CMK (cell line): ENCODE measurements around the gene LRRTM4.
"Not testable (repeated sequence)": the region's sequence is repeated elsewhere in the genome, so short reads cannot be mapped to it uniquely, and the experiment has no call there.

Experiments used
- DNase-seq: peaks from one replicate; pipeline ENCODE4 v3.0.0-alpha.2; 2010; ENCODE audit warnings: low read depth

The LRRTM4 gene

GRCh38 chr2:77081597-77081996 is 440.6 kb downstream of the LRRTM4 start:
- no peak for DNase-seq

GRCh38 chr2:77064324-77064723 is 457.9 kb downstream of the LRRTM4 start:
- no peak for DNase-seq

- no peak for DNase-seq
These were observed 467.2 kb downstream of the LRRTM4 start for GRCh38 chr2:77054938-77055337.

GRCh38 chr2:77046339-77046738 is 475.8 kb downstream of the LRRTM4 start:
- no peak for DNase-seq

GRCh38 chr2:77045456-77045855 is 476.7 kb downstream of the LRRTM4 start:
- DNase-seq: not testable (repeated sequence)

DNA sequence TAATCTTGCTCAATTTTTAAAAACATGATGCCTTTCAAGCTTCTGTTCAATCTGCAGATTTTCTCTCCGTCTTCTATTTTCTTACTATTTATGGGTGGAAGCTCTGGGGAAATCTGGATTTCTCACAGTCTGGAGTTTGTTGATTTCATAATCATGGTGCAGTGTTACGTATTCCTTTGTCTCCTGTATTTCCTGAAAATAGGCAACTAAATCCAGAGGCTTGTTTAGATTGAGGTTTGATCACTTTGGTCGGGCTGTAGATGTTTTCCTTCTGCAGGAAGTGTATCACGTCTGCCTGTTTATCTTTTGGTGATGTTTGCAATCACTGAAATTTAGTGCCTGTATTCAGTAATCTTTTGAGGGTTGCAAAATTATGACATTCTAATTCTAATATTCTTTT is 487.7 kb downstream of the LRRTM4 start:
- no peak for DNase-seq

- DNase-seq: not testable (repeated sequence)
These were observed 492.9 kb downstream of the LRRTM4 start for GRCh38 chr2:77029237-77029636.

GRCh38 chr2:77028032-77028600 is 494.1 kb downstream of the LRRTM4 start:
- DNase-seq: no peak

DNA sequence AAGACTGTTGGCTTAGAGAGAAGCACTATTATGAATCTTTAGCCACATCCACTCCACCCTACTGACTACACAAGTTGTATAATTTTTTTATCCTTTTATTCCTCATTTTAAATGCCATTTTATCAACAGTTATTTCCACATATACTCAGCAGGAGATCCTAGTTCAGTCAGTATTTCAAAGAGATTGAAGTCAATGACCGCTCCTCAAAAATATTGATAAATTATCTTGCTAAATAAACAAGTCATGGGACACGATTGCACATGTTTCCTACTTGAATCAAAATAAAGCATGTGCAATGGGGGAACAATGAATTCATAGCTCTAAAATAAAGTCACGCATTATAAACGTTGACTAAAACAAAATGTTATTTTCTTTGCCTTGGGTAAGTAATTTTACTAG is 496.5 kb downstream of the LRRTM4 start:
- DNase-seq: no peak

GRCh38 chr2:77021161-77021560 is 501.0 kb downstream of the LRRTM4 start:
- no peak for DNase-seq

DNA sequence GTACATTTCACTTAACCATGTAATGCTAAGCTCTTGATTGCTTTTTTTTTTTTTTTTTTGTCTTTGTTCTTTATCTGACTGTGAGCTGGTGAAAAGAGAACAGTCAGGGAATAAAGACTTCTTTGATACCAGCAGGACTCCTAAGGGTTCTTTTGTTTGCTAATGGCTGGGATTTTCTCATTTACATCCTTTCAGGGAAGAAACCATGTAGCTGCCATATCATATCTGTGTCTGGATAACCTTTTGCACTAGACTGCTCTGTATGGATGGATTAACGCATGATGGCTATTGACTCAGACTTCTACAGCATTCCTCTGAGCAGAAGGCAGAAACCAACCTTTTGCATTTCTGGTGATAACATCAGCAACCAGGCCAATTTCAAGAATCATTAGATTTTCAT is 504.0 kb downstream of the LRRTM4 start:
- no peak for DNase-seq

GRCh38 chr2:77017355-77017745 is 504.8 kb downstream of the LRRTM4 start:
- DNase-seq: no peak

- DNase-seq: no peak
These were observed 505.5 kb downstream of the LRRTM4 start for GRCh38 chr2:77016443-77017354.

DNA sequence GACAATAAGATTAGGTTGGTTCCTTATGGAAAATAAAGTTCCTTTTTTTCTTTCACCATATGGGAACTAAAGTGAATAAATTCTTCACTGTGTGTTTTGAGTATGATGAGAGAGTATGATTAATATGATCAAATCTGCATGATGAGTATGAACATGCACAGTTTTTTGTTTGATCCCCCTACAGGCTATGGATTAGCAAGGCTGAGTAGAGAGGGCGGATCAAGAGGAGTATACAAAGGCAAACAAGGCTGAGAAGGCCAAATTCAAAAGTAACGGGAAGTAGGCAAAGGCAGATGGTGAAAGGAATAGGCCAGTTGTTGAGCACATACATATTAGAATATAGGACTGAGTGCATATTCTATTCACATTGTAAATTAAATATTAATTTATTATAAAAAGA is 508.2 kb downstream of the LRRTM4 start:
- no peak for DNase-seq

GRCh38 chr2:77013457-77013856 is 508.7 kb downstream of the LRRTM4 start:
- DNase-seq: no peak

- DNase-seq: no peak
These were observed 512.9 kb downstream of the LRRTM4 start for GRCh38 chr2:77009307-77009706.

DNA sequence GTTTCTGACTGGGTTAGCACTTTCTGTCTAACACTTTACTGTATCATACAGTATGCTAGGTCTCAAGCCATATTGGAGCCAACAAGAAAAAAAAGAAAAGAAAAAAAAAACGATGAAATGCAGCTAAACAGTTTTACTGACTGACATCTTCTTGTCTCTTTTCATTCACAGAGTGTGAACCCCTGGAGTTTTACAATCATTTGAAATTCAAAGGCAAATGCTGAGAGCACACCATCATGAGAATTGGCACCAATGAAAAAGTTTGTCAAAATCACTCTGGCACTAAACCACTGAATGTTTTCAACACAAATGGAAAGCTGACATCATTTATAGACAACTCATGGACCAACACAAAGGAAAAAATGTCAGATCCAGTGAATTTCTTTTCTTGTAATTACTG is 513.3 kb downstream of the LRRTM4 start:
- DNase-seq: no peak

DNA sequence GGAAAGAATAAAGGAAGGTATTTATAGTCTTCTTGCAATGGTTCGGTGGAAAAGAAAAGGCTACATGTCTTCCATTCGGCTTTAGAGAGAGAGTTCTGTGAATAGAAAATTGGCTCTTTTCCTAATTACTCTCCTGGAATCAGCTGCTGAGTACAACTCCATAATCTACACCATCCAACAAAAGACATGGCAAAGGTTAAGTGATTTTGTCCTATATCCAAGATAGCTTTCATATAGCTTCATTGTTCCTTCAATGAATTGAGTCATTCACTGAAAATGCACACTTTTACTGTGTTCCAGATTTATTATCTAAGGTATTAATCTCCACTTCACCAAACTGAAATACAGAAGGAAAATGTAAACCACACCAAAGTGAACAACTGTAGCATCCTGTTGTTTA is 514.5 kb downstream of the LRRTM4 start:
- DNase-seq: no peak

- no peak for DNase-seq
These were observed 516.7 kb downstream of the LRRTM4 start for GRCh38 chr2:77005522-77005921.

- no peak for DNase-seq
These were observed 520.3 kb downstream of the LRRTM4 start for GRCh38 chr2:77001895-77002294.

- no peak for DNase-seq
These were observed 523.5 kb downstream of the LRRTM4 start for GRCh38 chr2:76998704-76999103.

DNA sequence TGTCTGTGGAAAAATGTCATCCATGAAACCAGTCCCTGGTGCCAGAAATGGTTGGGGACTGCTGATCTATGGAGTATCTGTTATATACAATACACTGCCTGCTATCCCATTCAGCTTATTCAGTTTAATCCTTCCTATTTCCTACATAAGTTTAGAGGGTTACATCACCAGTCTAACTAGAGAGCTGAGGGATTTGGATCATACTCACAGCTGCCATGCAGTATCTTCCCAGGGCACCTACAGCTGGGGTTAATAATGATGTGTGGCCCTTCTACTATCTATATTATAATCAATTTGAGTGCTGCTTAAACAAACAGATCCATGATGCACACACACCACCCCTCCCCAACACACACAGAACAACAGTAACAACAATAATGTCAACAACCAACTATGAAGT is 524.0 kb downstream of the LRRTM4 start:
- DNase-seq: no peak

- no peak for DNase-seq
These were observed 524.9 kb downstream of the LRRTM4 start for GRCh38 chr2:76997296-76997695.
